Stimulated activated CD4-positive, alpha-beta T cell treated with anti-CD3 and anti-CD28 coated beads, TNF-alpha, amount 100 ng/mL, for 24 hours (primary cell): ENCODE measurements around the gene TMEM44.
"Not testable (repeated sequence)": the region's sequence is repeated elsewhere in the genome, so short reads cannot be mapped to it uniquely, and the experiment has no call there.

Source experiments
- DNase-seq, 3 experiments: peaks; one replicate each; pipeline ENCODE4 v3.0.0-alpha.2; 2020; ENCODE audit warnings: low read depth in 3 of 3

The TMEM44 gene

DNA sequence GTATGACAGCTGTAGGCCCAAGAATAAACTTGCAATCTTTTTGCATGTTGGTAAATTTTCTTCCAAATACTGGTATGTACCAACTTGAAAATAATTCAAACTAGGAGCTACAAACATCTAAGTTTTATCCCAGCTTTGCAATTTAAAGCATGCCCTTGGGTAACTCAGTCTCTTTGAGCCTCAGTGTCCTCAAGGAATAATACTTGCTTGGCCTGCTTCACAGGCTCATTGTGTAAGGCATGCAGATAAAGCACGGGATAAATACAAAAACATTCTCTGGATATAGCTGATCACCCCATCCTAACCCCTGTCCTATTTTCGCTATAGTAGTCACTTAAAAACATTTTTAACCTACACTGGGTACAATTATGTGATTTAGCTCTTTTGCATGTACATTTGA is 9.6 kb upstream of the TMEM44 start:
- DNase-seq = no peak

DNA sequence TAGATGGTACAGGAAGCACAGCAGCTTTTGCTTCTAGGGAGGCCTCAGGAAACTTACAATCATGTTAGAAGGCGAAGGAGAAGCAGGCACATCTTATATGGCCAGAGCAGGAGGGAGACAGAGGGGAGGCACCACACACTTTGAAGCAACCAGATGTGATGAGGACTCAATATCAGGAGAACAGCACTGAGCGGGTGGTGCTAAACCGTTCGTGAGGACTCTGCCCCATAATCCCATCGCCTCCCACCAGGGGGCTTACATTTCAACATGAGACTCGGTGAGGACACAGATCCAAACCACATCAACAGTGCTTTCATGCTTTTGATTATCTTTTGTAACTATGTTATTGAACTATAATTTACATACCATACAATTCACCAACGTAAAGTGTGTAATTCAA is 7.6 kb upstream of the TMEM44 start:
- DNase-seq = peak in 1 of 3 experiments; percentile 26

DNA sequence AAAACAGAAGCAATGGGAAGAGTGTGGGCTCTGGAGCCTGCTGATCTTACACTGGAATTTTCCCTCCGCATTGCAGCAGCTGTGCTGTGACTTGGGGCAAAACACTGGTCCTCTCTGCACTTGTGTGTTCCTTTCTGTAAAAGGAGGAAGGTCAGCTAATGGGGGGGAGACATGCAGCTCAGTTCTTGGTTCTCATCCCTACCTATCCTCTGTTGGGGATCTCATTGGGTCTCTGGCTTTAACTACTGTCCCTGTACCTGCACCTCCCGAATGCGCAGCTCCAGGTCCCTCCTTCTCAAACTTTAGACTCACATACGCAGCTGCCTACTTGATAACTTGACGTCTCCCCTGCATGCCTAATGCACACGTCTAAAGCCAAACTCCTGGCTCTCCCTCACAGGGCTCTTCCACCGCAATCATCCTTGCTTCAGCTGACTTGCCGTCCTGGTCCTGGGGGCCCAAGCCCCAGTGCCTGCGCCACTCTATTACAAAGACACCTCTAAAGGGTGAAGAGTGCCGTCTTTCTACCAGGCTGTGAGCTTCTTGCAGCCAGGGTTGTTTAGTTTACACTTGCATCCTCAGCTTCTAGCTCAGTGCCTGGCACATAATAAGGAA is 5.9 kb upstream of the TMEM44 start:
- no peak for DNase-seq

DNA sequence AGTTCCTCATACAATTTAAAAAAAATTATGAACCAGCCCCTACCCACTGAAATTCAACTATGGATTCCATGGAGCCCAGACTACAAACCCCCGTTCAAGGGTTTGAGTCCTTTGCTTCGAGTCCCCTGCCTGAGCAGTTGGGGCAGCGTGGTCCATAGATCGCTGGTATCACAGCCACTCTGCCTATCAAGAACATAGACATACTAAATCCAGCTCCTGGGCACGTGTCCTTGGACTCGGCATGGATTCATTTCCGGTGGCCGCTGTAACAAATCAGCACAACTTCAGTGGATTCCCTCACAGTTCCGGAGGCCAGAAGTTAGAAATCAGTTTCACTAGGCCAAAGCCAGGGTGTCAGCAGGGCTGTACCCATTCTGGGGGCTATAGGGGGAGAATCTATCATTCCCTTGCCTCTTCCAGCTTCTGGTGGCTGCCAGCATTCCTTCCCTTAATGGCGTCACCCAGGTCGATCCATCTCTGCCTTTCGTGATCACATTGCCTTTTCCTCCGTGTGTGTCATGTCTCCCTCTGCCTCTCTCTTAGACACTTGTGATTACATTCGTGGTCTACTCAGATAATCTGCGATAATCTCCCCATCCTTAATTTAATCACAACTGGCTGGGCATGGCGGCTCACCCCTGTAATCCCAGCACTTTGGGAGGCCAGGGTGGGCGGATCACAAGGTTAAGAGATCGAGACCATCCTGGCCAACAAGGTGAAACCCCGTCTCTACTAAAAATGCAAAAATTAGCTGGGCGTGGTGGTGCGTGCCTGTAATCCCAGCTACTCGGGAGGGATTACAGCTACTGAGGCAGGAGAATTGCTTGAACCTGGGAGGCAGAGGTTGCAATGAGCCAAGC is 4.6 kb upstream of the TMEM44 start:
- DNase-seq = no peak

DNA sequence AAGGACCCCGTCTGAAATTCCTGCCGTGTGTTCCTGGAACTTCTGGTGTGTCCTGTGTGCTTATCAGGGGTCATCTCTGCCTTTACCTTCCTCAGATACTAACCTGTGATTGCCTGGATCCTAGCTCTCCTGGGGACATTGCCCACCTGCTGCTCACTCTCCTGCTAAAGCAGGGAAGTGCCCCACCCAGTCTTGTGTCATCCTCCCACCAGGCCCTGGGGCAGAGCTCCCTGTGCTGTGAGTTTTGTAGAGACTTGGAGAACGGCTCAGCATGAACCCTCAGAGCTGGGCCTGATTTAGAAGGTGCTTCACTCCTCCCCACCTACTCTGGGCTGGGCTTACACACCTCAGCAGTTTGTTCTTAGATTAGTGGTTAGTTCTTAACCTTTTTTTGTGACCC is 3.8 kb upstream of the TMEM44 start:
- DNase-seq = no peak

DNA sequence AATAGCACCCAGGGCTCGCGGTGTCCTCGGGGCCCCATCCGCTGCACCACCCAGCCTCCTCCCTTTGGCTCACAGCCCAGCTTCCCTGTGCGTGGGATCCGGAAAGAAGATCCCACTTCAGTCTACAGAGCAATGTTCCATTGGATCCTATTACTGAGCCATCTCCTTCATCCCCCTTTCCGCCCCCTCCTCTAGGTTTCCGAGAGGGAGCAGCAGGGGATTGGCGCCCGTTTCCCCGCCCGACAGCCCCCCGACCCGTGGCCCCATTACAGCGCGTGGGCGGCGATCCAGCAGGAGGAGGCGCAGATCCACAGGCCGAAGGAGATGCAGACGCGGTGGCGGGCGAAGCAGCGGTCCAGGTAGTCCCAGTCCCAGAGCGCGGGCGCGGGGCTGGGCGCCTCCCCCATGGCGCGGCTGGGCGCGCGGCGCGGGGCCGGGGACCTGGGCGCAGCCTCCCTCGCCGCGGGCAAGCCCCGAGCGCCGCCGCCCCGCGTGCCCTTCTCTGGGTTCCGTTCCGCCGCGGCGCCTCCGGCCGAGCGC is 340 bp downstream of the TMEM44 start:
- no peak for DNase-seq

DNA sequence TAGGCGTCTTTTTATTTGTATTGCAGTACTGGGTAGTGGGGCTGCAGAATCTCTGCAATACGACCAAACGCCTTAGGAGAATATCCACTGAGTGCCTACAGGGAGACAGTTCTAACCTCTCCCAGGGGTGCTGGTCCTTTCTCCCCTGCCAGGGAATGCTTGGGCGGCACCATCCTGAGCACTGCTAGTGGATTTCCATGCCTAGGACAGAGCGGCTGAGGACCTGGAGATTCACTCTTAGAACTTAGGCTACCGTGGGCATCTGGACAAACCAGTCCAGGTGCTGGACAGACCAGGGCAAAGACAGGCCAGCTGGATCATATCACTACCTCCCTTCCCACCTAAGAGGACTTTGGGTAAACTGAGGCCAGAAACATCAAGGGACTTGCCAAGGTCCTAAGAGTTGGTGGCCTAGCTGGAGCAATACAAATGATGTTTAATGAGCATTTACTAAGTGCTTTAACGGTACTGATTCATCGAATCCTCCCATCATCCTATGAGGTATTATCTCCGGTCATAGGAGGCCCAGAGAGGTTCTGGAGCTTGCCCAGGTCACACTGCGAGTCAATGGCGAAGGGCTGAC is 902 bp downstream of the TMEM44 start:
- DNase-seq = no peak

DNA sequence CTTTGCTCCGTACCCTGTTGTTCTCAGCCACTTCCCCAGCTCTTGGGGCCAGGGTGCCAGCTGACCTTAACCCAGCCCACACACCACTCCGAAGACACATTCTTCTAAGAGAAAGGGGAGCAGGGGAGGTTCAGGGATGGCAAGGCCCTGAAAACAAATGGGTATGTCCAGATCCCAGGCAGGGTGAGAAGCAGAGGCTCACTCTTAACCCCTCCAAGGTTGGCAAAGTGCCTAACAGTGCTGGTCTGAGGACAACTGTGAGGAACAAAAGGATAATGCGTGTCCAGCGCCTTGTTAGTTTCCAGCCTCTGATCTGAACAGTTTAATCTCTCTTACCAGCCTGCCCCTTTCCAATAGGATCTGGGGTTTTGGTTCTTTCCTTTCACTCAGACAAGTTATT is 1.5 kb downstream of the TMEM44 start:
- no peak for DNase-seq

DNA sequence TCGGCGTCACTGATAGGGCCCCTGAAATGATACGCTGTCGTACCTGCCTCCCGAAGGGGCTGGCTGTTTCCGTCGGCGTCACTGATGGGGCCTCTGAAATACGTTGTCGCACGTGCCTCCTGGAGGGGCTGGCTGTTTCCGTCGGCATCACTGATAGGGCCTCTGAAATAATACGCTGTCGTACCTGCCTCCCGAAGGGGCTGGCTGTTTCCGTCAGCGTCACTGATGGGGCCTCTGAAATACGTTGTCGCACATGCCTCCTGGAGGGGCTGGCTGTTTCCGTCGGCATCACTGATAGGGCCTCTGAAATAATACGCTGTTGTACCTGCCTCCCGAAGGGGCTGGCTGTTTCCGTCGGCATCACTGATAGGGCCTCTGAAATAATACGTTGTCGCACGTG is 2.5 kb downstream of the TMEM44 start:
- DNase-seq = not testable (repeated sequence)

DNA sequence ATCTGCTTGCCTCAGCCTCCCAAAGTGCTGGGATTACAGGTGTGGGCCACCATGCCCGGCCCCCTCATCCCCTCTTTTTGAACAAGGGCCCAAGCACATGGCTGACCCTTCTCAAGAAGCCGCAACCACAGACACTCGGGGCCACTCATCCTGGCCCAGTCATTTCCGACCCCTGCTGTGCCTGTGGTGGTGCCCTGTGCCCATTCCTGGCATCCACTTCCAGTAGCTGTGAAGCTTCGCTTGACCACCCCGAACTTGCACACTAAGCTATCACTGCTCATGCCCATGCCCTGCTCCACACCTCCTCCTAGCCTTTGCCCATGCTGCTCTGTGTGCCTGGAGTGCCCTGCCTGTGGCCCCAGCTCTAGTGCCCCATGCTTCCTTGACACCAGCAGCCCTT is 8.3 kb downstream of the TMEM44 start:
- no peak for DNase-seq

DNA sequence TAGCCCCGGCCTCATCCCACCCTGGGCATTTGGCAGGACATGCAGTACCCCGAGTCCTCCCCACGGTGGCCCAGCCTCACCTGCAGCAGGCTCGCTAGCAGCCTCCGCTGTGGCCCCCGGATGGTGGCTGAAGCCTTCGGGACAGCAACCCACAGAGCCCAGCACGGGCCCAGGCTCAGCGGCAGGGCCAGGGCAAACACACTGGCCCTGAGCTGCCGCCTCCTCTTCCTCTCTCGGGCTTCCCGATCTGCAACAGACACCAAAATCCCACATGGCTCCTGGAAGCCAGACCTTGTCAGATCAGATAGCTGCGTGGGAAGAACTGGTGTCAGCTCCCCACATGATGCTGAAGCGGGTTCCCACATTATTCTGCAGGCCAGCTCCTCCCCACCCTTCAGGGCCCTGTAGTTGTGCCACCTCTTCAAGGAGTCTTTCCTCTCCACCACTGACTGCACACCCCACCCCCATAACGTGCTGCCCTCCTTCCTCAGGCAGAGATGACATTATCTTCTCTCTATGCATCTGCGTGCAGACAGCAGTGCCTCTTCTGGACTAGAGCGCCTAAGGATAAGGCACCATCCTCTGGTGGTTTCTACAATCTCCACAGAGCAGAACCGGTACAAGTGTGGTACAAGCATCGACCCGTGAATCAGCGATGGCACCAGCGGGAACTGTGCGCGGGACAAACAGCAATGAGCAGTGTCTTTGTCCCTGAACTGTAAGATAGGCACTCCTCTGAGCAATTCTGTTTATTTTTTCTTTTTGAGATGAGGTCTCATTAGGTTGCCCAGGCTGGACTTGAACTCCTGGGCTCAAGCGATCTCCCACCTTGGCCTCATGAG is 9.5 kb downstream of the TMEM44 start:
- DNase-seq = no peak

DNA sequence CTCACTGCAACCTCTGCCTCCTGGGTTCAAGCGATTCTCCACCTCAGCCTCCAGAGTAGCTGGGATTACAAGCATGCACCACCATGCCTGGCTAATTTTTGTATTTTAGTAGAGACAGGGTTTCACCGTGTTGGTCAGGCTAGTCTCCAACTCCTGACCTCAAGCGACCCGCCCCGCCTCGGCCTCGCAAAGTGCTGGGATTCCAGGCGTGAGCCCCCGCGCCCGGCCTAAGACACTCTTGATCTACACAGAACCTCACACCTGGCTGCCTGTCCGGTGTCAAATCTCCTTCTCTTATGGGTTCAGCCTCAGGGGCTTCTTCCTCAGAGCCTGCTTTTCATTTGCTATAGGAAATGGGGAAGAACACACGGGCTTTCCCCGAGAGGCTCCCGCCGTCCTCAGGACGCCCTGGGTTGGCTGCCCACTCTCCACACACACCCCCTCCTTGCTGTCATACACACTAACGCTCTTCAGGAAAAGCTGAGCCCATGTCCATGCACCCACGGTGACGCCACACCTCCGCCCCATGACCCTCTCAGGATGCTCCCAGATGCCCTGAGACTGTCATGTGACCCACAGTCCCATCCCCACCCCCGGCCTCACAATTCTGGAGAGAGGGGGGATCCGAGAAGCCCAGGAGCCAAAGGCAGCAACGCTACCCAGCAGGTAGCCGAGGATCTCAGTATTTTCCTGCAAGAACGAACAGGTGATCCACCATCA is 10.4 kb downstream of the TMEM44 start:
- DNase-seq = no peak

DNA sequence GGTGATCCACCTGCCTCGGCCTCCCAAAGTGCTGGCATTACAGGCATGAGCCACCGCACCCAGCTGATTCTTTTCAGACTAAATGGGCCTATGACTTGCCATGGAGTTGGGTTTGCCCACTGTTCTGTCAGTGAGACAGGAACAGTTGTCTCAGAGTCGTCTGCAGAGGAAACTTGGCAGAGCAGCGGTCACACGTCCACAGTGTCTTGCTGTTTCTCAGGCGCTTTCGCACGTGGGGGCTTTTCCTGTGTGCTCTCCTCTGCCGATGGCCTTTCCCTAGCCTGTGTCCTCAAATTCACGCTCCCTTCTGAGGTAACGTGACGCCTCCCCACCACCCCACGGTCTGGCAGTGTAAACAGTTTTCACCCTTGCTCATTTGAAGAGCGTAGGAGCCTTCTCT is 11.3 kb downstream of the TMEM44 start:
- DNase-seq = no peak

DNA sequence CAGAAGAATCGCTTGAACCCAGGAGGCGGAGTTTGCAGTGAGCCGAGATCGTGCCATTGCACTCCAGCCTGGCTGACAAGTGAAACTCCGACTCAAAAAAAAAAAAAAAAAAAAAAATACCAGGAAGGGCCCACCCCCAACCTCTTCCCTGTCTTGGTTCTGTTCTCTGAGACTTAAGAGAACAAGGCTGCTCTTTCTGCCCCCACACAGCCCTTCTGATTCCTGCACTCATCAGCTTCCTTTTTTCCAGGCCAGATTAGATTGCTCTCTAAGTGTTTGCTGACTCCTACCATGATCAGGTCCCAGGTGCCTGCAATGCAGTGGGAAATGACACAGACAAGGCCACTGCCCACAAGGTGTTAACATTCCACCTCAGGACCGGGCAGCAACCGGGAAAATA is 13.0 kb downstream of the TMEM44 start:
- DNase-seq = no peak

DNA sequence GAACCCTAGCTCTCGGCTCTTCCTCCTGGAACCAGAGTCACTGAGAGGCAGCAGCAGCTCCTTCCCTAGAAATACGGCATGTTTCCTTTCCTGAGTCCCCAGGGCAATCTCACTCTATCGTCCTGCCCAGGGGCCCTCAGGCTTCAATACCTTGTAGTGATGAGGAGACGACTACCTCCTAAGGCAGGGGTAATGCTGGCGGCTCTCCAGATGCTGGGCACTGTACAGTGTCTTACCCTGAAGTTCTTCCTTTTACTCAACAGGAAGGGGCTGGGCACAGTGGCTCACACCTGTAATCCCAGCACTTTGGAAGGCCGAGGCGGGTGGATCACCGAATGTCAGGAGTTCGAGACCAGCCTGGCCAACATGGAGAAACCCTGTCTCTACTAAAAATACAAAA is 13.5 kb downstream of the TMEM44 start:
- DNase-seq = no peak

DNA sequence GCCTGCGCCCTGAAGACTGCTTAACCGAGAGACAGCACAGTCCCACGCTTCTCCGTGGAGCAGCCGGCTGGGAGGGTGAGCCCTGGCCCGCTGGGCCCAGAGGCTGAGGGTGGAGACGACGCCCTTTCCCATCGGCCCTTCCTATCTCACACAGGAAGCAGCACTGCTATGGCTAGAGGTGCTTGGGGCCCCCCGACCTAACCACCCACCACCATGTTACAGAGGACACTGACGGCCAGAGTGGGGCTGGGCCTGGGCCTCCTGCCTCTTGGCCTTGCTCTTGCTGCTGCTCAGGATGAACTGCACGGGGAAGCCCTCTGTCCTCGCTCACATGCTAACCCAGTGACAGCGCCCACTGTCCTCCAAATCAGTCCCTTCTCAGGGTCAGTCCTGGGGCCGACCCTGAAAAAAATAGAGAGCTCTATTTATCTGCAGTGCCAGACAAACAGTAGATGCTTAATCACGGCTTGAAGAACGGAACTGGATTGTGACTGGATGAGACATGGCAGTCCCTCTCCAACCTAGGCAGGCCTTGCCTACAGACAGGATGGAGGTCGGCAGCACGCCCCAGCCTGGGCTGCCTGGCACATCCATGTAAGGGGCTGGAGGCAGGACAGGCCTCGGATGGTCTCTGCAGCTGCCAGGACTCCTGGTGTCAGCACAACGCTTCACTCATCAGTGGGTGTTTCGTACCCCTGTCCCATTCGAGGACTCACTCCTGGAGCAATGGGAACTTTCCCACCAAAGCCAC is 14.2 kb downstream of the TMEM44 start:
- no peak for DNase-seq

DNA sequence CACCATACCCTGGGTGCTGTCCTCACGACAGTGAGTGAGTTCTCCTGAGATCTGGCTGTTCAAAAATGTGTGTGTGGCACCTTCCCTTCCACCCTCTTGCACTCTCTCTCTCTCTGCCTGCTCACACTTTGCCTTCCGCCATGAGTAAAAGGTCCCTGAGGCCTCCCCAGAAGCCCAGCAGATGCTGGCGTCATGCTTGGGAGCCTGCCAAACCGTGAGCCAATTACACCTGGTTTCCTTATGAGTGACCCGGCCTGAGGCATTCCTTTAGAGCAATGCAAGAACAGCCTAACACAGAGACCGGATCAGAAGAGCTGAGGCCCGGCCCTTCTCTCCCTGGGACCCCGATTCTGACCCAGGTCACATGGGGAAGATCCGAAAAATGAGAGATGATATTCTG is 15.4 kb downstream of the TMEM44 start:
- no peak for DNase-seq

DNA sequence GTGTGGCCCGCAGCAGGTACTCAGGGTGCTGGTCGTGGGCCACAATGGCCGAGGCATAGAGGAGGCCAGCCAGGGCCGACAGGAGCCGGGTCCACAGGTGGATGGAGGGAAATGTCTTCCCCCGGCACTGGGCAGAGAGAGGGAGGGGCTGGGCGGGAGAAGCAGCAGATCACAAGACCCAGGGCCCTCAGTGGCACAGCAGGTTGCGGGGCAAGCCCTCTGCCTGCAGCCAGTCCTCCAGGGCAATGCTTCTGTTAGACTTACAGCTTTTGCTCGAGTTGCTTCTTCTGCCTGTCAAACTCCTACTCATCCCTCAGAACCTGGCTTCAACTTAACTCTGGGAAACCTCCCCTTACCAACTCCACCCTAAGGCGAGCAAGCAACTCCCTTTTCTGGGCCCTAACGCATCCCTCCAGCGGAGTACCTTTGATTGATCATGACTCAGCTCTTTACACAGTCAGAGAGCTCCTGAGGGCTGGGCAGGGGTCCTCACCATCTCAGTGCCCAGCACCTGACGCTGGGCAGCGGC is 16.0 kb downstream of the TMEM44 start:
- DNase-seq = no peak

DNA sequence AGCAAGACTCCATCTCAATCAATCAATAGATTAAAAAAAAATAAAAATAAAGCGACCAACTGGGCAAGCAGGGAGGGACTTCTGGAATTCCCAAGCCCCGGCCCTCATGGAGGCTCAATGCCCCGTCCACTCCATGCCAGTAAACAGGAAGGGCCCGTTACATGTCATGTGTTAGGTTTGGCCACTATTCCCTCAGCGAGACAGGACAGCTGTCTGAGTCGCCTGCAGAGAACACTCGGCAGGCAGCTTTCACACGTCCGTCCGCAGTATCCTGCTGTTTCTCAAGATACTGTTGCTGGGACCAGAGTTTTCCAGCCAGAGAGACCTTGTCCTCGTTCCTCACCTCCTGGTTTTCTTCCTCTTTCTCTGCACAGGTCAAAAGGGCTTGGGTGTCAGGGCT is 18.0 kb downstream of the TMEM44 start:
- no peak for DNase-seq

DNA sequence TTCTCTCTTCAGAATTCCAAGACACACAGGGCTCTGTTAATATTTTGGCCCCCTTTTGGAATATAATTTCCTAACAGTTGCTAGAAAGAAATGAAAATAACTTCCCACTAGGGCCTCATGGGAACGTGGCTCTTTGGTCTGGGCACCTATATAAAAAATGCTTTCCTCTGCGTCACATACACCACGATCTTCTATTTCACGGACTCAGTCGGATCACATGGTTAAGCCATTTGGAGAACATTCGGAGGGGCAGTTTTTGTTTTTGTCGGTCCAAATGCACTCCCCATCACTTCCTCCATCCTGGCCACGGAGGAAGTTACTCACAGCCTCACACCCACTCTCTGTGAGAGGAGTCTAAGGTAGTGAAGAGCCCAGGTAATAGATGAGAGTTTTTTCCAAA is 21.0 kb downstream of the TMEM44 start:
- no peak for DNase-seq
